Naive B cell (primary cell): ENCODE measurements around the gene MINDY4. TPM values are rescaled to one million over a fixed set of nuclear protein-coding genes. Genes with fewer than 3 reads are reported as not detected.

Source experiments
- ATAC-seq, 2 donors: fragments of 150-1000 bp; cut with Tn5 transposase; 2 replicates each; pipeline ENCODE4 v1.10.0; 2021; ENCODE audit warnings: low read depth in 2 of 2, mild to moderate bottlenecking in 2 of 2, moderate library complexity in 2 of 2
- DNase-seq: peaks from one replicate; pipeline ENCODE4 v3.0.0; 2022
- H3K27ac Mint-ChIP-seq, 6 donors: one replicate each; pipeline ENCODE4 v1.8.0; 2020 to 2022; ENCODE audit warnings: mild to moderate bottlenecking in 6 of 6, mixed read lengths in 6 of 6, moderate library complexity in 5 of 6, inconsistent platforms in 2 of 6
- H3K27me3 Mint-ChIP-seq, 3 donors: one replicate each; pipeline ENCODE4 v1.8.0; 2021 to 2022; ENCODE audit warnings: mixed read lengths in 3 of 3, mild to moderate bottlenecking in 1 of 3
- H3K36me3 Mint-ChIP-seq, 2 donors: one replicate each; pipeline ENCODE4 v1.8.0; 2020 to 2022; ENCODE audit warnings: mixed read lengths in 2 of 2, inconsistent platforms in 1 of 2, mild to moderate bottlenecking in 1 of 2
- H3K4me1 Mint-ChIP-seq, 3 donors: one replicate each; pipeline ENCODE4 v1.8.0; 2020 to 2022; ENCODE audit warnings: mixed read lengths in 3 of 3, inconsistent platforms in 1 of 3, mild to moderate bottlenecking in 1 of 3, moderate library complexity in 1 of 3
- H3K4me3 Mint-ChIP-seq, 8 donors: one replicate each; pipeline ENCODE4 v1.8.0; 2020 to 2022; ENCODE audit warnings: mild to moderate bottlenecking in 8 of 8, mixed read lengths in 8 of 8, moderate library complexity in 8 of 8, inconsistent platforms in 2 of 8
- H3K9me3 Mint-ChIP-seq, 7 donors: one replicate each; pipeline ENCODE4 v1.8.0; 2020 to 2022; ENCODE audit warnings: mixed read lengths in 7 of 7, mild to moderate bottlenecking in 5 of 7, inconsistent platforms in 2 of 7, moderate library complexity in 1 of 7
- polyA plus RNA-seq, 6 donors: library from polyadenylated mRNA; unstranded; fragments of 300-500 nt; fragmentation: Illumina TruSeq; gene quantifications; one replicate each; pipeline ENCODE4 v1.2.3, GENCODE V29; 2021; ENCODE audit warnings: low read depth in 6 of 6

Gene MINDY4
- polyA plus RNA-seq, 6 donors from 2014 or later = 0.14 to 0.16 TPM; not detected in 4

DNA sequence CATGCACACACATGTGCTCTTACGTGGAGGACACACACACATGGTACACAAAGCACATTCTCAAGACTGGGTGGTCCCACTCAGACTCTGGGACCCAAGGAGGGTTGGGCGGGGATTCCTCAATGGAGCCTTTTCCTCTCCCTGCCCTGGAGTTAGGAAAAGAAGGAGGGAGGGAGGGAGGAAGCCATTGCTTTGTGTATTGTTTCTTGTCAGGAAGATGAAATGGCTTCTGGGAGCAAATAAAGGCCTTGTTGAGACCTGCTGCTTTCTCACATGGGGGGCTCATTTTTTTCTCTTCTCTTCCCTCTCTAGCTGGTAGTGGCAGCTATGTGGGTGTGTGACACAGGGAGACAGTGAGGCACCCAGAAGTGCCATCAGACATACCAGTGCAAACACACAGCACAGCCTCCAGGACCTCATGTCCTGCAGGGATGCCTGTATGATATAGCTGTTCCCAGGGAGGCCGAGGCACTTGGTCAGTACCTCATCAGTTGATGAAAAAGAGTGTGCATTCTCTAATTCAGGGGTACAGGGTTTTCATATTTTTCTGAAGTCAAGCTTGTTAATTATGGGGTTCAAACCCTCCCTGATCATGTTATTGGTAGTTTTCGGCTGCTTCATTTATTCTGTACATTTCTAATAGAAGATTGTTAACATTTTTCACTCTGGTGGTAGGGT, 146.1 kb downstream of the MINDY4 start:
- H3K27ac Mint-ChIP-seq = no peak overlapping the region
- no peaks in the 10 kb centered on the region for H3K36me3 Mint-ChIP-seq
- H3K27me3 Mint-ChIP-seq = no peaks in the 10 kb centered on the region
- no peaks in the 10 kb centered on the region for H3K4me1 Mint-ChIP-seq
- H3K9me3 Mint-ChIP-seq = no peaks in the 10 kb centered on the region
- DNase-seq (no peak), ATAC-seq (no peak)
- no peak overlapping the region for H3K4me3 Mint-ChIP-seq

DNA sequence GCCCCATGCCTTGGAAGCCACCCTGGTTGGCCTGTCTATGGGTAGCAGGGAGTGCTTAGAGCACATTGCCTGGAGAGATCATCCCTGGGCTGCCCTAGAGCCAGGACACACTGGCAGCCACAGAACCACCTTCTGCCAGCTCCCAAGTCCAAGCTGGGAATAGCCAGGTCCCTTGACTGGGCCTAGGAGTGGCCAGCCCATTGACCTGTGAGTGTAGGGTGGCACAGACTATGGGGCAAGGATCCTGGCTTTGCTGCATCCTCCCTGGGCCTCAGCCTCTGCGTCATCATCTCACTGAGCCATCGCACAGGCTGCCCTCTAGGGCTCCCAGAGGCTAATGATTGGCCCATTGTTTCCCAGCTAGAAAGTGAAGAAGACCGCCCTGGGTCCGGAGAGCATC, 147.5 kb downstream of the MINDY4 start:
- H3K36me3 Mint-ChIP-seq = no peaks in the 10 kb centered on the region
- no peak overlapping the region for H3K4me3 Mint-ChIP-seq
- H3K9me3 Mint-ChIP-seq = no peaks in the 10 kb centered on the region
- ATAC-seq (no peak), DNase-seq (no peak)
- H3K27me3 Mint-ChIP-seq = no peaks in the 10 kb centered on the region
- no peaks in the 10 kb centered on the region for H3K4me1 Mint-ChIP-seq
- H3K27ac Mint-ChIP-seq = no peak overlapping the region

DNA sequence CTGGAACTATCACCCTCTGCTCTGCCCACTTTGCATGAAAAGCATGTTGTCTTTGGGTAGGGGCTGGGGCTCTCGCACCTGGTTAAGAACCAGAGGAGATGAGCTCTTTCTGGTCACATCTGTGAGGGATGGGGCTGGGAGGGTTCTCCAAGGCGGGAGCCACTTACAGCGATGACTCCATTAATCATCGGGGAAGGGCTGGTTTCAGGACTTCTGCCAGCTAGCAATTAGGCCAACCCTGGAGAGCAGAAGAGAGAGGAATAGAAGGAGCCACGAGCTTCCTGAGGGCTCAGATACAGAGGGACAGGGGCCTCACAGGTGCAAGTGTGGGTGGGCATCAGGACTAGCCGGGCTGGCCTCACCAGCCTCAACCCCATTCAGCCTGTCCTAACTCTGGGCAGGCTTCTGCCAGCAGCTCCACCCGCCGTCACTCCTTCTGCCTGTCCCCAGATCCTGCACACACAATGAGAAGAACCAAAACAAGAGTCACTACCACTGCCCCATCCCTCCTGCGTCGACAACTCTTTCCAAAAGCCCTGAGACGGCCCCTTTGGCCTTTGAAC, 148.9 kb downstream of the MINDY4 start:
- no peaks in the 10 kb centered on the region for H3K4me1 Mint-ChIP-seq
- DNase-seq = no peak
- no peaks in the 10 kb centered on the region for H3K27me3 Mint-ChIP-seq
- no peaks in the 10 kb centered on the region for H3K36me3 Mint-ChIP-seq
- H3K9me3 Mint-ChIP-seq = no peaks in the 10 kb centered on the region
- no peak overlapping the region for H3K4me3 Mint-ChIP-seq
- H3K27ac Mint-ChIP-seq = no peak overlapping the region
- ATAC-seq = no peak

DNA sequence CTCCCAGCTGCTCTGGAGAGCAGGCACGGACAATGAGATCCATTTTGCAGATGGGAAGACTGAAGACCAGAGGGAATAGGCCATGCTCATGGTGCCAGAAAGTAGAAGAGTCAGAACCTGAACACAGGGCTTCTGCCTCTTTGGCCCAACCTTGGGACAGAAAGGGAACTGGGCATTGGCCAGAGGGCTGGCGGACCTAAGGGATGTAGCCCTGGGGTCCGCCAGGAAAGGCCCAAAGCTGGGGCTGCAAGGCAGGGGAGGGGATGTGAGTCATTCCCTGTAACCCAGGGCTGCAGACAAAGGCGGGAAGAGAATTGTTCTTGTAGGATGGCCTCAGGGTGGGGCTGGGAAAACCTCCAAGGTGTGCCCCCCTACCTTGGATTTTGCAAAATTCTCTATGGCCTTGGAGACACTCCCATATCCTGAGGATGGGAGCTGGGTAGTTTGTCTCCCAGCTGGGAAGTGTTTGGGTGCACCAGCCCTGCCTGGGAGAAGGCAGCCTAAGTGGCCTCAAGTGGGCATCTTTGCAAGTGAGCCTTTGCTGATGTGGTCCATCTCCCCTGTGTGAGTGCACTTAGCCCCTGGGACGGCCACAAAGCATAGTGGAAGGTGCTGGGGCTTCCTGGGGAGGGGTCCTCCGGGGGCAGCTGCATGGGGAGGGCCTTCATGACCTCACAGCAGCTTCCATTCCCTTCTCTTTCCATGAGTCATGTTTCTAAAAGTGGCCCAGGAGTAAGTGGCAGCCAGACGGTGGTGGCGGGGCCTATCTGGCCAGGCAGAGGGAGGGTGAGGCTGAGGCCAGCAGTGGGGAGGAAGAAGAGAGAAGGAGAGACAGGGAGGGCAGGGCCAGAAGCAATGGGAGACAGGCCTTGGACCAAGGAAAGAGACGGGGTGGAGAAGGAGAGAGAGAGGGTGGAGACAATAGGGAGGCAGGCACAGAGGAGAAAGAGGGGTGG, 149.6 kb downstream of the MINDY4 start:
- Mint-ChIP-seq H3K27me3 (no peaks in the 10 kb centered on the region), H3K9me3 (no peaks in the 10 kb centered on the region), H3K4me1 (no peaks in the 10 kb centered on the region), H3K27ac (no peak overlapping the region), H3K4me3 (no peak overlapping the region), H3K36me3 (no peaks in the 10 kb centered on the region)
- DNase-seq (no peak), ATAC-seq (no peak)

DNA sequence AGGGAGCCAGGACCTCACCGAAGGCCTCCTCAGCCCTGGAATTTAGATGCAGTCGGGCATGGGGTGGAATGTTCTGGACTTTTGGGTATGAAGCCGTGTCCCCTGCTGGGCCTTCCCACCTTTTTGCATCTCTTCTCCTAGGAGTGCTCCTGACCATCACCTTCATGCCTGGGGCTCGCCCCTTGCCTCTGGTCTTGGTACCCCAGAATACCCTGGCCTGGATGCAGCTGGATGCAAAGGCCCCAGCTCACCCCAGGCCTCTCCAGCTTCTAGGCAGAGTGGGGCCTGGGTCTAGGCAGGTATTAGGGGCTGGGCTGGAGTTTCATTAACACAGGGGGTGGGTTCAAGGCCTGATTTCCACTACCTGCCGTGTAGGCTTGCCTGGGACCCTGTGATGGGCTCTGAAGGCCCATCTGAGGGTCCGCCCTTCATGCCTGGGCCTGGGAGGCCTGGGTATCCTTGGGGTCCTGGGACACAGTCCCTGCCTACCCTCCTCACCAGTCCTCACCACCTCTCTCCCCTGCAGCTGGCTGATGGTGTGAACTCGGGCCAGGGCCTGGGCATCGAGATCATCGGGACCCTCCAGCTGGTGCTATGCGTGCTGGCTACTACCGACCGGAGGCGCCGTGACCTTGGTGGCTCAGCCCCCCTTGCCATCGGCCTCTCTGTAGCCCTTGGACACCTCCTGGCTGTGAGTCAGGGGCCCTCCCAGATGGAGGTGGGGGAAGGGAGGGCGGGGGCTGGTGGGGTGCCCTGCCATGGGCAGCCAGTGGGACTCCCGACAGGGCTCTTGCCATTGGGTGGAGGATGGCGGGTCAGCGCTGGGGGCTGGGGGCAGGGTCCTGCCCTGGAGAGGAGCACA, 150.6 kb downstream of the MINDY4 start:
- DNase-seq = no peak
- H3K27me3 Mint-ChIP-seq = no peaks in the 10 kb centered on the region
- H3K4me3 Mint-ChIP-seq = no peak overlapping the region
- no peak for ATAC-seq
- no peak overlapping the region for H3K27ac Mint-ChIP-seq
- no peaks in the 10 kb centered on the region for H3K4me1 Mint-ChIP-seq
- peaks cover 0 to 4% (median 2%) of the 10 kb centered on the region in 7 donors for H3K9me3 Mint-ChIP-seq
- no peaks in the 10 kb centered on the region for H3K36me3 Mint-ChIP-seq

DNA sequence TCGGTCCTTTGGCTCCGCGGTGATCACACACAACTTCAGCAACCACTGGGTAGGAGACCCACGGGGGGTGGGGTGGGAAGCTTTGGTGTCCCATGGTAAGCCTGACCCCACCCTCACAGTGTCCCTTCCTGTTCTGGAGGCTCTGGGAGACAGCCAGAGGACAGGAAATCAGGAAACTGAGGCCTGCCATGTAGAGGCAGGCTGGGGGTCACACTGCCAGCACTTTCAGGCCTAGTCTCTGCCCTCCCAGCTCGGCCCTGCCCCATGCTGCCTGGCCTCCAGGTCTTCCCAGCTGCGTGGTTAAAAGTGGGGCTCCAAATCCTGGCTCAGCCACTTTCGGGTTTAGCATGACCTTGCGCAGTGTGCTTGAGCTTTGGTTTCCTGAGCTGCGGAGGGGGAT, 151.4 kb downstream of the MINDY4 start:
- Mint-ChIP-seq H3K4me1 (no peaks in the 10 kb centered on the region), H3K9me3 (peaks cover 0 to 10% (median 5%) of the 10 kb centered on the region in 7 donors), H3K27ac (no peak overlapping the region), H3K36me3 (no peaks in the 10 kb centered on the region), H3K4me3 (no peak overlapping the region), H3K27me3 (no peaks in the 10 kb centered on the region)
- no peak for ATAC-seq
- DNase-seq = no peak

DNA sequence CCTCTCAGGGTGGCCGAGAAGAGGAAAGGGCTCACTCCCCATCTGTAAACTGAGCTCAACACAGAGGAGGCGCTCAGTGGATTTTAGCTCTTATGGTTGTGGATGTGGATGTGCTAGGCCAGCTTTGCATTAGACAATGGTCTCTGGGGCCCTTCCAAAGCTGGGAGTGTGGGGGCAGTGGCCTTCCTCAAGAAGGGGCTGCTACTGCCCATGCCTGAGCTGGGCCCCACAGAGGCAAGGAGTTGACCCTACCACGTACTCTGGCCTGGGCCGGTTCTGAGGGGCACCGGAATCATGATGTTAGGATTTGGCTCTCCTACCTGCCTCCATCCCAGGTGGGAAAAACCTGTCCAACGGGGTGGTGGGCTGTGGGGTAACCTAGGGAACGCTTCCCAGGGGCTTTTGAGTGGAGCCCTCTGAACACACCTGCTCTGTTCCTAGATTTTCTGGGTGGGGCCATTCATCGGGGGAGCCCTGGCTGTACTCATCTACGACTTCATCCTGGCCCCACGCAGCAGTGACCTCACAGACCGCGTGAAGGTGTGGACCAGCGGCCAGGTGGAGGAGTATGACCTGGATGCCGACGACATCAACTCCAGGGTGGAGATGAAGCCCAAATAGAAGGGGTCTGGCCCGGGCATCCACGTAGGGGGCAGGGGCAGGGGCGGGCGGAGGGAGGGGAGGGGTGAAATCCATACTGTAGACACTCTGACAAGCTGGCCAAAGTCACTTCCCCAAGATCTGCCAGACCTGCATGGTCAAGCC, 152.0 kb downstream of the MINDY4 start:
- no peak overlapping the region for H3K4me3 Mint-ChIP-seq
- peaks cover 0 to 16% (median 5%) of the 10 kb centered on the region in 7 donors for H3K9me3 Mint-ChIP-seq
- no peaks in the 10 kb centered on the region for H3K36me3 Mint-ChIP-seq
- no peak overlapping the region for H3K27ac Mint-ChIP-seq
- ATAC-seq (no peak), DNase-seq (no peak)
- no peaks in the 10 kb centered on the region for H3K27me3 Mint-ChIP-seq
- H3K4me1 Mint-ChIP-seq = no peaks in the 10 kb centered on the region

DNA sequence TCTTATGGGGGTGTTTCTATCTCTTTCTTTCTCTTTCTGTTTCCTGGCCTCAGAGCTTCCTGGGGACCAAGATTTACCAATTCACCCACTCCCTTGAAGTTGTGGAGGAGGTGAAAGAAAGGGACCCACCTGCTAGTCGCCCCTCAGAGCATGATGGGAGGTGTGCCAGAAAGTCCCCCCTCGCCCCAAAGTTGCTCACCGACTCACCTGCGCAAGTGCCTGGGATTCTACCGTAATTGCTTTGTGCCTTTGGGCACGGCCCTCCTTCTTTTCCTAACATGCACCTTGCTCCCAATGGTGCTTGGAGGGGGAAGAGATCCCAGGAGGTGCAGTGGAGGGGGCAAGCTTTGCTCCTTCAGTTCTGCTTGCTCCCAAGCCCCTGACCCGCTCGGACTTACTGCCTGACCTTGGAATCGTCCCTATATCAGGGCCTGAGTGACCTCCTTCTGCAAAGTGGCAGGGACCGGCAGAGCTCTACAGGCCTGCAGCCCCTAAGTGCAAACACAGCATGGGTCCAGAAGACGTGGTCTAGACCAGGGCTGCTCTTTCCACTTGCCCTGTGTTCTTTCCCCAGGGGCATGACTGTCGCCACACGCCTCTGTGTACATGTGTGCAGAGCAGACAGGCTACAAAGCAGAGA, 152.7 kb downstream of the MINDY4 start:
- DNase-seq = no peak

DNA sequence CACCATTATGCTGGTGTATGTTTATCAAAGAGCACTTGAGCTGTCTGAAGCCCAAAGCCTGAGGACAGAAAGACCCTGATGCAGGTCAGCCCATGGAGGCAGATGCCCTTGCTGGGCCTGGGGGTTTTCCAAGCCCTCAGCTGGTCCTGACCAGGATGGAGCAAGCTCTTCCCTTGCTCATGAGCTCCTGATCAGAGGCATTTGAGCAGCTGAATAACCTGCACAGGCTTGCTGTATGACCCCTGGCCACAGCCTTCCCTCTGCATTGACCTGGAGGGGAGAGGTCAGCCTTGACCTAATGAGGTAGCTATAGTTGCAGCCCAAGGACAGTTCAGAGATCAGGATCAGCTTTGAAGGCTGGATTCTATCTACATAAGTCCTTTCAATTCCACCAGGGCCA, 153.4 kb downstream of the MINDY4 start:
- no peaks in the 10 kb centered on the region for H3K4me1 Mint-ChIP-seq
- peaks cover 0 to 5% (median 0%) of the 10 kb centered on the region in 3 donors for H3K27me3 Mint-ChIP-seq
- no peak overlapping the region for H3K4me3 Mint-ChIP-seq
- no peaks in the 10 kb centered on the region for H3K36me3 Mint-ChIP-seq
- ATAC-seq (no peak), DNase-seq (no peak)
- no peak overlapping the region for H3K27ac Mint-ChIP-seq
- peaks cover 0 to 16% (median 5%) of the 10 kb centered on the region in 7 donors for H3K9me3 Mint-ChIP-seq

More for the DNA sequence above, 152.7 kb downstream of the MINDY4 start:
- H3K27ac Mint-ChIP-seq = no peak overlapping the region
- H3K4me3 Mint-ChIP-seq = no peak overlapping the region
- peaks cover 0 to 16% (median 5%) of the 10 kb centered on the region in 7 donors for H3K9me3 Mint-ChIP-seq
- no peak for ATAC-seq
- no peaks in the 10 kb centered on the region for H3K4me1 Mint-ChIP-seq
- H3K36me3 Mint-ChIP-seq = no peaks in the 10 kb centered on the region
- H3K27me3 Mint-ChIP-seq = peaks cover 0 to 5% (median 0%) of the 10 kb centered on the region in 3 donors

DNA sequence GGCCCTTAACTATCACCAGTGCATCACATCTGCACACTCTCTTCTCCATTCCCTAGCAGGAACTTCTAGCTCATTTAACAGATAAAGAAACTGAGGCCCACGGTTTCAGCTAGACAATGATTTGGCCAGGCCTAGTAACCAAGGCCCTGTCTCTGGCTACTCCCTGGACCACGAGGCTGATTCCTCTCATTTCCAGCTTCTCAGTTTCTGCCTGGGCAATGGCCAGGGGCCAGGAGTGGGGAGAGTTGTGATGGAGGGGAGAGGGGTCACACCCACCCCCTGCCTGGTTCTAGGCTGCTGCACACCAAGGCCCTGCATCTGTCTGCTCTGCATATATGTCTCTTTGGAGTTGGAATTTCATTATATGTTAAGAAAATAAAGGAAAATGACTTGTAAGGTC, 153.9 kb downstream of the MINDY4 start:
- H3K4me3 Mint-ChIP-seq = no peak overlapping the region
- DNase-seq = no peak

DNA sequence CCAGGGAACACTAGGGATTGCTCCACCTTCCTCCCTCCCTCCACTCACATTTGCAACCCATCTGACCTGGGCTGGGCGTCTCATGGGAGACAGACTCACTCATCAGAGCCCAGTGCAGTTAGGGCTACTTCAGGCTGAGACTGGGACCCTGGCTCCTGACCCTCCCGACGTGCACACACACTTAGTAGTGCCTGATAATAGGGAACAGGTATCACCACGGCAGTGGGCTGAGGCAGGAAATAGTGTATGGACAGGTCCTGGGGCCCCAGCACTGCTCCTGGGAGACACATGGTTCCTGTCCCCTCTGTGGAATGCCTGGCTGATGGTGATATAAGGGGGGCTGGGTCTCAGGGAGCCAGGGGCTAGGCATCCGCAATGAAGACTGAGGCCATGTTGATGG, 154.7 kb downstream of the MINDY4 start:
- ATAC-seq (no peak), DNase-seq (no peak)
- Mint-ChIP-seq H3K36me3 (no peaks in the 10 kb centered on the region), H3K4me3 (no peak overlapping the region), H3K27me3 (peaks cover 0 to 5% (median 0%) of the 10 kb centered on the region in 3 donors), H3K4me1 (no peaks in the 10 kb centered on the region), H3K27ac (no peak overlapping the region), H3K9me3 (peaks cover 0 to 16% (median 5%) of the 10 kb centered on the region in 7 donors)

More for the DNA sequence above, 153.9 kb downstream of the MINDY4 start:
- no peaks in the 10 kb centered on the region for H3K4me1 Mint-ChIP-seq
- ATAC-seq = no peak
- peaks cover 0 to 16% (median 5%) of the 10 kb centered on the region in 7 donors for H3K9me3 Mint-ChIP-seq
- peaks cover 0 to 5% (median 0%) of the 10 kb centered on the region in 3 donors for H3K27me3 Mint-ChIP-seq
- H3K27ac Mint-ChIP-seq = no peak overlapping the region
- no peaks in the 10 kb centered on the region for H3K36me3 Mint-ChIP-seq

DNA sequence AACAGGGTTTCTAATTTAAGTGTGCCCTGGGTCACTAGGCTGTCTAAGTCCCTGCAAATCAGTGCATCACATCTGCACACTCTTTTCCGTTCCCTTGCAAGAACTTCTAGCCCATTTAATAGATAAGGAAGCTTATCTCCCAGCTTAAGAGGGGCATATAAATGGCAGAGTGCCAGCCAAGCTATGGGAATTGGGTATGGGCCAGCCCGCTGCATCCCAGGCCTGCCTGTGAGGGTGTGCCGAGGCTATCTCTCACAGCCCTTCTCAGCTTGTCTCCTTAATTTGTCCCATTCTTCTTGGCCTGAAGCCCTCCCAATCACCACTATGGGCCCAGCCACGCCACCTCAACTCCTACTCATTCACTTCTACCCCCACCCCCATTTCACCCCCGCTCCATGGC, 155.1 kb downstream of the MINDY4 start:
- DNase-seq (no peak), ATAC-seq (no peak)
- peaks cover 0 to 5% (median 0%) of the 10 kb centered on the region in 3 donors for H3K27me3 Mint-ChIP-seq
- H3K36me3 Mint-ChIP-seq = no peaks in the 10 kb centered on the region
- peaks cover 0 to 16% (median 5%) of the 10 kb centered on the region in 7 donors for H3K9me3 Mint-ChIP-seq
- H3K27ac Mint-ChIP-seq = no peak overlapping the region
- no peak overlapping the region for H3K4me3 Mint-ChIP-seq
- no peaks in the 10 kb centered on the region for H3K4me1 Mint-ChIP-seq
